BJ (cell line): ENCODE measurements around the gene NTRK3. TPM values are rescaled to one million over a fixed set of nuclear protein-coding genes. Genes with fewer than 3 reads are reported as not detected.

Source experiments
- CTCF ChIA-PET: fragments of 350-600 bp; formaldehyde crosslinking; extraction: SDS; loops from one replicate; lab custom pipeline; 2021; ENCODE audit warnings: antibody characterized with exemption, inconsistent platforms; lab: Yijun Ruan, JAX
- POLR2A ChIA-PET: fragments of 300-600 bp; sonication (Branson Sonifier 250); formaldehyde crosslinking; extraction: SDS; loops from one replicate; lab custom pipeline; 2021; ENCODE audit warnings: antibody characterized with exemption; lab: Charles Lee
- DNase-seq: peaks from one replicate; pipeline ENCODE4 v3.0.0-alpha.2; 2011; ENCODE audit warnings: low read depth
- H3K27me3 ChIP-seq: 2 replicates; pipeline ENCODE4 v1.6.0; 2011; ENCODE audit warnings: low read length; ENCODE audit not compliant: control insufficient read depth, insufficient read depth
- H3K36me3 ChIP-seq: 2 replicates; pipeline ENCODE4 v1.5.1; 2011; ENCODE audit warnings: low read length; ENCODE audit not compliant: control insufficient read depth, insufficient read depth
- H3K4me3 ChIP-seq: 2 replicates; pipeline ENCODE4 v1.5.1; 2011; ENCODE audit warnings: low read depth, mild to moderate bottlenecking, control low read depth, low read length
- CTCF ChIP-seq: IDR thresholded peaks from 2 replicates; pipeline ENCODE4 v1.5.1; 2011; ENCODE audit warnings: low read depth, mild to moderate bottlenecking, control low read depth, inconsistent platforms, low read length, moderate library complexity; ENCODE audit not compliant: insufficient read depth
- polyA plus RNA-seq: library from polyadenylated mRNA; depleted of rRNA; stranded (reverse); fragments of >200 nt; gene quantifications from 2 replicates; pipeline ENCODE4 v1.2.3, GENCODE V29; 2011

NTRK3 gene
- polyA plus RNA-seq, 1 experiment = 0.12 TPM

- Histone ChIP-seq H3K36me3 (no peaks in the 10 kb centered on the region), H3K4me3 (no peak overlapping the region), H3K27me3 (no peaks in the 10 kb centered on the region)
- no peak for TF ChIP-seq CTCF
- no peak for DNase-seq
- POLR2A ChIA-PET = no interaction called here
- CTCF ChIA-PET = no interaction called here
These were observed 54.3 kb downstream of the NTRK3 start for GRCh38 chr15:88202231-88202630.

GRCh38 chr15:88201207-88201606 is 55.3 kb downstream of the NTRK3 start:
- no peaks in the 10 kb centered on the region for H3K27me3 ChIP-seq
- ChIA-PET CTCF (no interaction called here), POLR2A (no interaction called here)
- no peak for DNase-seq
- no peak for TF ChIP-seq CTCF
- no peak overlapping the region for H3K4me3 ChIP-seq
- H3K36me3 ChIP-seq = no peaks in the 10 kb centered on the region

GRCh38 chr15:88196961-88197360 is 59.6 kb downstream of the NTRK3 start:
- Histone ChIP-seq H3K27me3 (no peaks in the 10 kb centered on the region), H3K4me3 (no peak overlapping the region), H3K36me3 (no peaks in the 10 kb centered on the region)
- TF ChIP-seq CTCF = no peak
- DNase-seq = no peak
- CTCF ChIA-PET = interaction anchor here (1.2 to 1.3 kb wide), 2 partner anchors 23 to 69 kb away, joined by 3 to 5 read pairs; no protein-coding TSS in a partner anchor
- POLR2A ChIA-PET = no interaction called here

GRCh38 chr15:88194162-88194561 is 62.4 kb downstream of the NTRK3 start:
- H3K36me3 ChIP-seq = no peaks in the 10 kb centered on the region
- H3K4me3 ChIP-seq = no peak overlapping the region
- H3K27me3 ChIP-seq = no peaks in the 10 kb centered on the region
- no peak for DNase-seq
- ChIA-PET POLR2A (no interaction called here), CTCF (no interaction called here)
- TF ChIP-seq CTCF = no peak

GRCh38 chr15:88193415-88193814 is 63.1 kb downstream of the NTRK3 start:
- CTCF ChIA-PET = no interaction called here
- Histone ChIP-seq H3K4me3 (no peak overlapping the region), H3K36me3 (no peaks in the 10 kb centered on the region), H3K27me3 (no peaks in the 10 kb centered on the region)
- no peak for TF ChIP-seq CTCF
- DNase-seq = no peak
- POLR2A ChIA-PET = no interaction called here
